Fibroblast of skin of right biceps (primary cell): Measurements from ENCODE around the gene PKNOX2.
"Not testable (repeated sequence)": the region's sequence is repeated elsewhere in the genome, so short reads cannot be mapped to it uniquely, and the experiment has no call there.

Experiments used
- DNase-seq: peaks from one replicate; pipeline ENCODE4 v3.0.0-alpha.2; 2013

PKNOX2 gene

DNA sequence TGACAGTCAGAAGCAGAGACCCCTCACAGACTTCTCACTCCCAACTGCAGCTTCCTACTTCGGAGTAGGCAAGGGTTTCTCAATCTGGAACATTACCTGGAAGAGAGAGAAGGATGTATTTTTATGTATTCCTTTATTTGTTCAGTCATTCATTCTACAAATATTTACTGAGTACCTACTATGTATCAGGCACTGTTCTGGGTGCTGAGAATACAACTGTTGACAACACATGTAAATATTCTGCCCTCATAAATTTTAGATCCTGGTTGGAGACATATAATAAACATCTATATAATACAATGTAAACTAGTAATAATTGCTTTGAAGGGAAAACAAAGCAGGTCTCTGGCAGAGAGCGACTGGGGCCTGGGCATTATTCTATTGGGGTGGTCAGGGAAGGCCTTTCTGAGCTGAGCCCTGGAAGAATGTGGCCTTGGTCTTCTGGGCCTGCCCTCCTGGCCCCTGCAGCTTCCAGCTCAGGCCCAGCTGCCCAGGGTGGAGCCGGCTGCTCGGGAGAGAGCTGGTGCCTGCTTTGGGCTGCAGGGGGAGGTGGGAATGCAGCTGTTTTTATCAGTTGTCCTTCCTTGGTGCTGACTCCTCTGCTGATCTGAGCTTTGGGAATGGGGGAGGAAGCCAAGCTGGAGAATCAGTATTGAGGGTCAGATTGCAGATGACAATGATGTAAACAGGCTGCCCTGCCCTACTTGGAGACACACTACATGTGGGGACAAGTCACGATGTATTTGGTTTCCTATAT lies 46.8 kb downstream of the PKNOX2 start:
- DNase-seq: no peak

DNA sequence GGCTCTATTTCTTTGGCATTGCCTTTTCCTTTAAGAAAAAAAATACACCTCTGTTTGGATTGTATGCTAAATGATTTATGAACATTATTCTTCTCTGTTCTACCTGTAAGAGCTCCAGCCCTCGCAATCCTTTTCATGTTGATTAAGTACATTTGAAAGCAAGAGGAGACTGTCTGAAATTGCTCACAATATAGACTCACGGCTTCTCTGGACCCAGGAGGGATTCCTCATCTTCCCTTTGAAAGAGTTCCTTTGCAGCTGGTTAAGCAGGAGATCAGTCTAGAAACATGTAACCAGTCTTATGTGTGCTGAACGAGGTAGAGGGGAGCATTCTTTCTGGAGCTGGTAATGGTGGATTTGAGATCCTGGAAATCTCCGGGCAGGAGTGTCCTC lies 47.4 kb downstream of the PKNOX2 start:
- DNase-seq: no peak

DNA sequence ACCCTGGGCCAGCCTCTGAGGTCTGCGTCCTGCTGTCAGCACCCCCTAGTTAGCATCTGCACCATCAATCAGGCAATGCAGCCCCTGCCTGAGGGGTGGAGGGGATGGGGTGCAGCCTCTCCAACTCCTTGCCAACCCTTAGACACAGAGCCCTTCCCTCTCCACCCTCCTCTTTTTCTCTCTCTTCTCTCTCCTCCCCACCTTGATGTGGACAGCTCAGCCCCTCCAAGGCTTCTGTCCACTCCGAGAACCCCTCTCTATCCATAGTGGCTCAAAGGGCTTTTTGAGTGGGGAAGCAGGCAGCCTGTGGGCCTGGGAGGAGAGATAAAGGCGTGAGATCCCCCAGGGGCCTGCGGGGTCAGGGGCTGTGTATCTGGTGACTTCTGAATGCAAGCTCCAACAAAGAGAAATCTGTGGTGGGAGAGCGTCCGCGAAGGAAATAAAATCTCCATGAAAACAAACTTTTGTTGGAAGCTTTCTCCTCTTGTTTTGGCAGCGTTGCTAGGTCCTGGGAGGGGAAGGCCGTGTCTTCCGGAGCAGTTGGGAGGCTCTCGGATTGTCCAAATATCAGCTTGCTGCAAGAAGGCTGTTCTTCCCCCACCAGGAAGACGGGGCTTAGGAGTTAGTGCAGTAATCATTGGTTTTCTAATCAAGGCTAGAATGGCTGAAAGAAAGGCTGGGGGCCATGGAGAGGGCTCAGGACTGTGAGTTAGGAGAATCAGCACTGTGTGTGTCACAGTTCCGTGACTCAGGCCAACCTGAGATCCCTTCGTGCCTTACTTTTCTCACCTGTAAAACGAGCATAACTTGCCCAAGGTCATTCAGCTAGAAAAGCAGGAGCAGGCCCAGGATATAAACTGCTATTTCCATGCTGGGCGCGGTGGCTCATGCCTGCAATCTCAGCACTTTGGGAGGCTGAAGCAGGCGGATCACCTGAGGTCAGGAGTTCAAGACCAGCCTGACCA lies 50.3 kb downstream of the PKNOX2 start:
- DNase-seq: no peak

DNA sequence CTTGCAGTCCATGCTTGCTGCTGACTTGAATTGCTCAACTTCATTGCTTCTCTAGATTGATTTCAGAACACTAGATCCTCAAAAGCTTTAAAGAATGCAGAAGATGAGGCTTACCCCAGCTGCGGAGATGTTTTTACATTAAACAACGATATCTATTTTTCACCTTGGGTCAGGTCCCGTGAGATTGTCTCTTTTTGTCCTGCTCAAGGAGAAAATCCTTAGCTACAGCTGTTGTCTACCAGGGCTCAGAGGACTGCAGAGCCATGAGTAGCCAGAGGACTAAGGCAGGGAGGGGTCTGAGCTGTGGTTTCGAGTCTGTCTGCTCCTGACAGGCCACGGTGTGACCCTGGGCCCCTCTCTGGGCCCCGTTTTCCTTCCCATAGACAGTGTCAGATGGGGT lies 51.4 kb downstream of the PKNOX2 start:
- DNase-seq: no peak

DNA sequence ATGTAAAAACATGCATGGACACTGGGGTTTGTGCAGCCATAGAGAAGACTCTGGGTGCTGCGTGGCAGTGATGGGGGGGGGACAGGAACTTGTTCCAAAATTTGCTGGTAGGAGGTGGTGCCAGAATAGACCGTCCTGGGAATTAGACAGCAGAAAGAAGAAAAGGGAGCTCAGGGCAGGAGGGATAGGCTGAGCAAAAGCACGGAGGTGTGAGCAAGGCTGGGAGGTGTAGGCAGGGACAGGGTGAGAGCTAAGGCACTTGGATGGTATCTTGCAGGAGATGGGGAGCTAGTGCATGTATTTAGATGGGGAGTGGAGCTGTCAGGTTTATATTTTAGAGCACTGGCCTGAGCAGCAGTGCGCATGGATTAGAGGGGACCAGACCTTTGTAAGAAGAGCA lies 53.8 kb downstream of the PKNOX2 start:
- no peak for DNase-seq

DNA sequence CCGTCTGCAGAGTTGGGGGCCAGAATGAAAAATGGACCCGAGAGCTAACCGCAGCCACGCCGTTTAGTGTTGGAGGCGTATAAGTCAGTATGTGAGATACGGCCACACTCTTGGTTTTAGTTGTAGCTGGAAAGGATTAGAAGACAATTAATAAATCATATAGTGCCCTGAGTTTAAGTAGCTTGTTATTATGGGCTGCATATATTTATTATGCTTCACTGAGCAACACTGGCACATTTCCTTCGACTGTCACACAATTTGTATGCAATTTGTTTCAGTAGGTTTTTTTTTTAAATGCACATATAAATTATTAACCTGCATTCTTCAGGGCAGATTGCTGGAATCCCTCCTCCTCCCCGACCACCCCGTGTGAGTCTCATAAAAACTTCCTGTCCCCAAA lies 56.9 kb downstream of the PKNOX2 start:
- DNase-seq: no peak

DNA sequence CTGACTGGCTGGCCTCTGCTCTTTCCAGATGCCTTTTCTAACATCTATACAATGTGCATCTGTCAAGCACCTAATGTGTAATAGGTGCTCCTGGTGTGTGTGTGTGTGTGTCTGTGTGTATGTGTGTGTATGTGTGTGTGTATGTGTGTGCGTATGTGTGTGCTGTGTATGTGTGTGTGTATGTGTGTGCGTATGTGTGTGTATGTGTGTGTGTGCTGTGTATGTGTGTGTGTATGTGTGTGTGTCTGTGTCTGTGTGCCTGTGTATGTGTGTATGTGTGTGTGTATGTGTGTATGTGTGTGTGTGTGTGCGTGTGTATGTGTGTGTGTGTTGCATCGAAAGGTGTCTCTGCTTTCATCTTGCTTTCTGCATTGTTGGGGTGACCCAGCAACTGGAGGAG lies 57.9 kb downstream of the PKNOX2 start:
- no peak for DNase-seq

DNA sequence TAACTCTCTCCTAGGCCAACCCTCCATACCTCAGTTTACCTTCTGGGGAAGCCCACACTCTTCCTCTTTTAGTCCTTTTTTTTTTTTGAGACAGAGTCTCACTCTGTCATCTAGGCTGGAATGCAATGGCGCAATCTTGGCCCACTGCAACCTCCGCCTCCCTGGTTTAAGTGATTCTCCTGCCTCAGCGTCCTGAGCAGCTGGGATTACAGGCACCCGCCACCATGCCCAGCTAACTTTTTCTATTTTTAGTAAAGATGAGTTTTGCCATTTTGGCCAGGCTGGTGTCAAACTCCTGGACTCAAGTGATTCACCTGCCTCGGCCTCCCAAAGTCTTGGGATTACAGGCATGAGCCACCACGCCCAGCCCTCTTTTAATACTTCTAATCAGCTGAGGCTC lies 58.6 kb downstream of the PKNOX2 start:
- DNase-seq: not testable (repeated sequence)

DNA sequence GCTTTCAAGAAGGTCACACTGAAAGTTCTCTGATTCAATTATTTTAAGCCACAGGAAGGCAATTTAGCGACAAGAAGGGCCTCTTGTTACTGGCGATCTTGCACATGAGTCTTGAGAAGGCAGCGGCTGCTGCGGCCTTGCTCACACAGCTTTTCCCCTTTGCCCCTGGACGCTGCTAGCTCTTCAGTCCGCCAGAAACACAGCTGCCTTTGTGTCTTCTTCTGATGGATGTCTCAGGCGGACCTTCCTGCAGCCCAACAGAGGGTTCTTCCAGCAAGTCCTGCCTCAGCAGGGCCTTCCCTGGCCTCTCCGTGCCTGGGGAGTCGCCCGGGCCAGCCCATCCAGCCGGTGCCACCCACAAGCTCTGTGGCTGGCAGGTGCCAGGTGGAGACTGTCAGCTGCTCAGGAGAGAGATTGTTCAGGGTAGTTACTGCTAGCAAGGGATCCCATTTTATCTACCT lies 59.4 kb downstream of the PKNOX2 start:
- no peak for DNase-seq

DNA sequence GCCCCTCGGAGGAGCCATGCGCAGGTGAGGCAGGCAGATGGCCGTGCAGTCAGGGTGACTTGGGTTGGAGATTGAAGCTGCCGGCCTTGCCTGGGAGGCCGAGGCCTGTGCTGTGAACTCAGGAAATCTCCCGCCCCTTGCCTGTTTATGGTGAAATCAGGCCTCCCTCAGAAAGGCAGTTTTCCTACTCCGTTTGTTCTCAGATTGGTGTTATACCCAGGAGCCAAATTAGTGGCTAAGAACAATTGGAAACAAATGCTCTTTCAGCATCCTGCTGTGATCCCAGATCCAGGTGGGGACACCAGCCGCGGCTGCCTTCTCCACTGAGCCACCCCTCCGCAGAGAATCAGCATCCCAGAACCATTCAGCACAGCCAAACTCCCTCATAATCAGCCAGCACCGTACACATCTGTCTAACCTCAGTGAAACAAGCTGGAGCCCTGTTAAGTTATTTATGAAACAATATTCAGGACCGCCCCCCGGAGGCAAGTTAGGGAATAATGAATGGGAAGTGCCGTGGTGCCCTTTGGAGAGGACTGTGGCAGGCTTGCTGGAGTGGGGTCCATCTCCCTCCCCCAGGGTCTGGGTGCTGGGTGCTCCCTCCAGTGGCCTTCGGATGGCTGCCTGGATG lies 60.0 kb downstream of the PKNOX2 start:
- DNase-seq: no peak

DNA sequence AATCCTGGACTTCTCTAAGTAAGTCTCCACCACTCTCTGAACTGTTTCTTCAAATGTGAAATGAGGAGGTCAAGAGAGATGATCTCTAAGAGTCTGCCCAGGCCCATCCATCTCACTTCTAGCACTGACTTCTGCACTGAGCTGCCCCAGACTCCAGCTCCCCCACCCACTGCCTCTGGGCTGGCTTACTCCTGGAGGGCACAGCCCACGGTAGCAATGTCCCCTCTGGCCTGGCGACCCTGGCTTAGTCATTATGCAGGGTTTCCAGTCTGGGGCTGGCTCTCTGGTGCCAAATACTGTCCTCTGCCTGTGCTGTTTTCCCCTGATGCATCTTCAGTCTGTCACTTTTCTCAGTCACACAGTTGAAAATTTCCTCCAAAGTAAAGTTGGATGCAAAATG lies 60.9 kb downstream of the PKNOX2 start:
- no peak for DNase-seq

DNA sequence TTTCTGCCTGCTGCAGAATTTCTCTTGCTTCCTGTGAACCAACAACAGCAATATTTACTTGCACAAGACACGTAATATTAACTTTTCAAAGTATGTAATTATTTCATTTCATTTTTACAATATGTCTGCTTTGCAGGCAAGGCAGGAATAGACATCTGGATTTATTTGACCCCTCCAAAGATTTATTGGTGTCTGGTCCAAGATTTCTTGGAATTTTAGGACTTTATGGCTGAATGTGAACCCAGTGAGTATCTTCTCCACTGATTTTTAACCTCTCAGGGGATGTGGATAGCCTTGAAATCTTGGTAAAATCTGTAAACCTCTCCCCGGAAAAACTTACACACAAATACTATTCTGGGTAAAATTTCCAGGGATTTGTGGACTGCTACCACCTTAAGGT lies 61.5 kb downstream of the PKNOX2 start:
- no peak for DNase-seq

DNA sequence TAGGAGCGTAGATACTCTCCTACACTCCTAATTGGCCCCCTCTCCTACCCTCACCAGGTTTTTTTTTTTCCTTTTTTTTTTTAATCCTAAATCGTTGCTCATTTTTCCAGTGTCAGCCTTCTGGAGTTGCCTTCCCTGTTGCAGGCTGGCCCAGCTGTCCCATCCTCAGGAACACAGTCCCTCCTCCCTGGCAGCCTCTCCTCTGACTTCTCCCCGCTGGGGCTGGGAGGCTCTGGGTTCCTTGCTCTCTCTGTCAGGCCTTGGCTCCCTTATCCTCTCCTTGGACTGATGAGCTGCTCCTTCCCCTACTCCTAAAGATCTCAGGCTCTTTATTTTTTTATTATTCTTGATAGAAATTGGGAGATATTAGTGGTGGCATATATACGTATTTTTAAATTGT lies 62.2 kb downstream of the PKNOX2 start:
- DNase-seq: no peak

DNA sequence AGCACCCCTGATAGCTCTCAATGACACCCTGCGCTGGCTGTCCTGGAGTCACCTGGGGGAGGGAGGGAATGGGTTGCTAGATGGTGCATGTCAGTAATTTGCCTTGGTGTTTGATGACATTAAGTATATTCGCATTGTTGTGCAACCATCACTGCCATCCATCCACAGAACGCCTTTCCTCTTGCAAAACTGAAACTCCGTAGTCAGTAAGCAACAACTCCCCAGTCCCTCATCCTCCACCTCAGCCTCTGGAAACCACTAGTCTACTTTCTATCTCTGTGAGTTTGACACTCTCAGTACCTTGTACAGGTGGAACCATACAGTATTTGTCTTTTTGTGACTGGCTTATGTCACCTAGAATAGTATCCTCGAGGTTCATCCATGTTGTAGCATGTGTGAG lies 62.6 kb downstream of the PKNOX2 start:
- no peak for DNase-seq

DNA sequence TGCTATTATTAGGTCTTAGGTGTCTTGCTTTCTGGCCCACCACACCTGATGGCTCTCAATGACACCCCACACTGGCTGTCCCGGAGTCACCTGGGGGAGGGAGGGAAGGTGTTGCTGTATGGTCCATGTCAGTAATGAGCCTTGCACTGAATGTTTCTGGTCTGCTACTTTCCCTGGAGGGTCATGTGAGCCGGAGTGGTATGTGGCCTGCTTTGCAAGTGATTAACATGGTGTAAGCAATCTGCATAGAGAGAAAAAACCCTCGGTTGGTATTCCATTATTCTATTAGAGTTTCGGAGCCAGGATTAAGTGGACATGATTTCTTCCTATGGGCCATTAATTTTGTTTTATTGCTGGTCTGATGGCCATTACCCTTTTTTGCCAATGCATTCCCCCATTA lies 63.9 kb downstream of the PKNOX2 start:
- no peak for DNase-seq

DNA sequence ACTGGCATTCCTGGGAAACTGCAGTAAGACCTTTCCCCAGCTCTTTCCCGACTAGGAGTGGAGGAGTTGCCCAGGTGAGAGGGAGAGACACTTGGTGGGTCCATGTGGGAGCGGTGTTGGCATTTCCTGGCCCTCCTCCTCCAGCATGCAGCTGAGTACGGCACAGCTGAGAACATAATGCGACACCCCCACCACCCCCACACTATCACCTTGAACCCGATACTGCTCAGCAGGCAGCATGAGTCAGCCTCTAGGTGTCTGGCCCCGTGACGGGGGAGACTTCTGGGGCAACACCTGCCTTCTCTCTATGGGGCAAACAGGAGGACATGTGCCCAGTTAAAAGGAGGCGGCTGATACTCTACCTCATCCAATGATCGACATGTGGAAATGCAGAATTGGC lies 64.4 kb downstream of the PKNOX2 start:
- DNase-seq: no peak

DNA sequence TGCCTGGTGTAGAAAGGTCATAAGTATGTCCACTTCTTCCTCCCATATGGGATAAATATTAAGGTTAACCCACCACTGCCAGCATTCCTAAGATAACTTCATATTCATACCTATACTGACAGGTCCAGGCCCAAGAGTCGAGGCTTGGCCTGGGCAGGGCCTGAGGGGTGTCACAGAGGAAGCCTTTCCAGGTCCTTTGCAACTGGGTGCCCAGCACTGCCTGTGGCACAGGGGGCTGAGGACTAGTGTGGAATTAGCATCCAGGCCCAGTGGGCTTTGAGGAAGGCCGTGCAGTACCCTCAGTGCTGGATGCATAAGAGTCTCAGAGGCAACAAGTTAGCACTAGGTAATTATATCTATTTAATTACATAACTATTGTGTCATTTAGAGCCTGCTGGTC lies 65.4 kb downstream of the PKNOX2 start:
- DNase-seq: no peak

DNA sequence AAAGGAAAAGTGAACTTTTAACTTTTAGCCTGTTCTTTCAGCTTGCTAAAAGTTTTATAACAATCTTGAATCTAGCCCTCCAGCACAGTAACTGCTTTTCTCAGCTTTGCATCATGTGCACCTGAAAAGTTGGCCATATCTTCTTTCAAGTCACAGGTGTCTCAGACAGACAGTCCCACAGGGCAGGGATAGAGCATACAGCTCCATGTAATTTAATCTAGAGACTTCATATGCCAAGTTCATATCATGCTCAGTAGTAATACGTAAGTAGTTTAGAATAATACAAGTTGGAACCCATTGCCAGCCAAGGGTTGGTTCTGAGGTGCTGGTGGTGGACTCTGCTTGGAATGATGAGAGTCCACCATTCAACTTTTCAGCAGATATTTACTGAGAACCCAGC lies 68.6 kb downstream of the PKNOX2 start:
- DNase-seq: no peak

DNA sequence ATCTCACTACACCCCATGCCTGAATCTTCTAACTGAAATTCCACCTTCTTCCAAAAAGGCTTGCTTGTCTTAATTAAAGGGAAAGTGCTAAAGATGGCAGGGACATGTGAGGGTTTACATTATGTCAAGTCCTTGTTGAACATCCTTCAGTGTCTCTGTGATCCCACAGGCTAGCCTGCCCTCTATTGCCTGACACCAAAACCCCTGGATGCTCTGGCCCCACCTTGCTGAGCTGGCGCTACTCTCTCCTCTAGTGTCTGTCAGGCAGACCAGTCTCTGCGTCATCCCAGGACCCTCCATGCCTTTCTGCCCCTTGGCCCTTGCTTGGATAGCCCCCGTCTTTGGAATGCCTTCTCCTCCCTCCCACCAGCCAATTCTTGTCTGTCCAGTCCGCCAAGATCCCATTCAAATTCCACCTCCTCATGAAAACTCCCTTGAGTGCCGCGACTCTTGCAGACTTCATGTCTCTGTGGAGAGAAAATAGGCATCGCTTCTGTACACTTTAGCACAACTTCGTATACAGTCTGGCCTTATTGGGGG lies 69.3 kb downstream of the PKNOX2 start:
- no peak for DNase-seq

DNA sequence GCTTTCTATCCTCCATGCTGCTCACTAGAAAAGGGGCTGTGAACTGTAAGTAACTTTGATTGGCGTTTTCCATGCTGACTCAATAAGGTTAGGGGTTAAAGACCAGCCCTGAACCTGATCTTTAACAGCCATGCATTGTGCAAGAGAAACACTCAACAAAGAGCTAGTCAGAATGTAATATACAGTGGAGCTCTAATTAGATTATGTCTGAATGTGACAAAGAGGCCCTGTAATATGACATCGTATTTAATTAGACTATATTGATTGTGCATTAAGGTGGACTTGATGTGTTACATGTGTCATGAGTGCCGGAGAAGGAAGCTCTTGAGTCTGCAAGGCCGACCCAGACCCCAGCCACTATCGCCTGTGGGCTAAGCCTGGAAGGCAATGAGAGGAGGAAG lies 70.5 kb downstream of the PKNOX2 start:
- no peak for DNase-seq

DNA sequence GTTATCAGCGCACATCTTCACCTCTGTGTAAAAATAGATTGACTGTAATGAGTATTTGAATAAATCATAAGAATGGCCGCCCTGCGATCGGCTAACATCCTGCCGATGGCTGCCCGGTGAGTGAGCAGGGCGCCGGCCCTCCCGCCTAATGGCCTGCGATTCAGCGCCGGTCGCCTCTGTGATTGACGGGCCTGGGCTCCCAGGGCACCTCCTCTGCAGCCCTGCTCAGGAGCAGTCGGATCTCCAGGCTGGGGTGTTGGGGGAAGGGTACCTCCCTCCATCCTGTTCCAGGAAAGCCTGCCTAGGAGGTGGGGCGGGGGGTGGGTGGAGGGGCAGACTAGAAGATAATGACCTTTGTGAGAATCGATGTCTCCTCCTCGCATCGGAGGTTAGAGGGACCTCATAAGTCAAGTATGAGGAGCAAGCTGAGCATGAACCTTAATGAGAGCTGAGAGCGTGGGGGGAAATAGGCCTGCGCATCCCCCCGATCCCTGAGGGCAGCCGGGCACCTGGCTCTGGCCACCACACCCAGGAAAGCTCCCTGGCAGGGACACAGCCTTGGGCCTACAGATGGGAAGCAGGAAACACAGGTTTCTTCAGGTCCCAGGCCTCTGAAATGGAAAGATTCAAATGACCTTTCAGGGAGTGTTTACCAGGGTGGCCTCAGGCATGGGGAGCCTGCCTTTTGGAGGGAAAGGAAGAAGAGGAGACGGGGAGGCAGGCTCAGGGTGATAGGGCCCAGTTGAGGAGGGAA lies 71.7 kb downstream of the PKNOX2 start:
- DNase-seq: no peak
